SJSA1 (cell line): Measurements from ENCODE around the gene INSL3. TPM values are rescaled to one million over a fixed set of nuclear protein-coding genes. Genes with fewer than 3 reads are reported as not detected.

Source experiments
- DNase-seq, 2 experiments: peaks; one replicate each; pipeline ENCODE4 v3.0.0-alpha.2; 2015 to 2020; ENCODE audit warnings: low spot score in 2 of 2, low read depth in 1 of 2
- H3K27ac ChIP-seq: fragments of 250-450 bp; sonication (Bioruptor Pico); 2 replicates; pipeline ENCODE4 v1.5.1; 2020; ENCODE audit warnings: mild to moderate bottlenecking, moderate library complexity
- H3K27me3 ChIP-seq: fragments of 250-450 bp; sonication (Bioruptor Pico); replicated peaks from 2 replicates; pipeline ENCODE4 v1.5.1; 2020; ENCODE audit warnings: mild to moderate bottlenecking, moderate library complexity
- H3K36me3 ChIP-seq: fragments of 250-450 bp; sonication (Bioruptor Pico); 2 replicates; pipeline ENCODE4 v1.5.1; 2020; ENCODE audit warnings: mild to moderate bottlenecking
- H3K4me1 ChIP-seq: fragments of 250-450 bp; sonication (Bioruptor Pico); replicated peaks from 2 replicates; pipeline ENCODE4 v1.6.1; 2021; ENCODE audit warnings: mild to moderate bottlenecking
- H3K4me3 ChIP-seq: fragments of 250-450 bp; sonication (Bioruptor Pico); 2 replicates; pipeline ENCODE4 v1.5.1; 2020; ENCODE audit warnings: mild to moderate bottlenecking
- H3K9me3 ChIP-seq: fragments of 250-450 bp; sonication (Bioruptor Pico); replicated peaks from 2 replicates; pipeline ENCODE4 v1.5.1; 2020; ENCODE audit warnings: mild to moderate bottlenecking
- total RNA-seq: library from RNA; depleted of rRNA; stranded (reverse); fragments of >200 nt; shearing (Covaris generic); gene quantifications from 2 replicates; pipeline ENCODE4 v1.2.3, GENCODE V29; 2014

INSL3 gene
- total RNA-seq, 1 experiment from 2014 or later: not detected

GRCh38 chr19:17840019-17840418, 18.7 kb upstream of the INSL3 start:
- no peak overlapping the region for H3K27ac ChIP-seq
- peaks cover 6% of the 10 kb centered on the region; the same call in 1 of the 2 replicates for H3K36me3 ChIP-seq
- no peaks in the 10 kb centered on the region for H3K4me1 ChIP-seq
- no peaks in the 10 kb centered on the region for H3K27me3 ChIP-seq
- H3K4me3 ChIP-seq: no peak overlapping the region
- no peak for DNase-seq
- no peaks in the 10 kb centered on the region for H3K9me3 ChIP-seq

- Histone ChIP-seq H3K4me3 (no peak overlapping the region), H3K36me3 (peaks cover 6% of the 10 kb centered on the region; the same call in 1 of the 2 replicates), H3K27ac (no peak overlapping the region), H3K9me3 (no peaks in the 10 kb centered on the region), H3K27me3 (no peaks in the 10 kb centered on the region), H3K4me1 (no peaks in the 10 kb centered on the region)
- DNase-seq: no peak
These were observed 16.7 kb upstream of the INSL3 start for GRCh38 chr19:17837972-17838371.

GRCh38 chr19:17836530-17836929, 15.2 kb upstream of the INSL3 start:
- Histone ChIP-seq H3K27ac (no peak overlapping the region), H3K4me3 (no peak overlapping the region), H3K36me3 (peaks cover 6% of the 10 kb centered on the region; the same call in 1 of the 2 replicates), H3K9me3 (no peaks in the 10 kb centered on the region), H3K4me1 (no peaks in the 10 kb centered on the region), H3K27me3 (no peaks in the 10 kb centered on the region)
- no peak for DNase-seq

GRCh38 chr19:17835182-17836006, 14.1 kb upstream of the INSL3 start:
- no peaks in the 10 kb centered on the region for H3K27me3 ChIP-seq
- DNase-seq: no peak
- no peak overlapping the region for H3K27ac ChIP-seq
- H3K9me3 ChIP-seq: no peaks in the 10 kb centered on the region
- H3K4me3 ChIP-seq: no peak overlapping the region
- H3K36me3 ChIP-seq: peaks cover 2% of the 10 kb centered on the region
- no peaks in the 10 kb centered on the region for H3K4me1 ChIP-seq

- peaks cover 2% of the 10 kb centered on the region for H3K36me3 ChIP-seq
- DNase-seq: no peak
- no peaks in the 10 kb centered on the region for H3K9me3 ChIP-seq
- no peak overlapping the region for H3K27ac ChIP-seq
- no peaks in the 10 kb centered on the region for H3K27me3 ChIP-seq
- H3K4me3 ChIP-seq: no peak overlapping the region
- no peaks in the 10 kb centered on the region for H3K4me1 ChIP-seq
These were observed 13.2 kb upstream of the INSL3 start for GRCh38 chr19:17834350-17835181.

- H3K27ac ChIP-seq: no peak overlapping the region
- no peaks in the 10 kb centered on the region for H3K4me1 ChIP-seq
- H3K27me3 ChIP-seq: no peaks in the 10 kb centered on the region
- no peaks in the 10 kb centered on the region; the same call in none of the 2 replicates for H3K36me3 ChIP-seq
- no peak for DNase-seq
- H3K4me3 ChIP-seq: no peak overlapping the region
- H3K9me3 ChIP-seq: no peaks in the 10 kb centered on the region
These were observed 11.3 kb upstream of the INSL3 start for GRCh38 chr19:17832443-17833208.

- H3K4me1 ChIP-seq: no peaks in the 10 kb centered on the region
- H3K36me3 ChIP-seq: no peaks in the 10 kb centered on the region; the same call in none of the 2 replicates
- no peak overlapping the region for H3K4me3 ChIP-seq
- H3K27ac ChIP-seq: no peak overlapping the region
- H3K27me3 ChIP-seq: no peaks in the 10 kb centered on the region
- DNase-seq: no peak
- no peaks in the 10 kb centered on the region for H3K9me3 ChIP-seq
These were observed 10.1 kb upstream of the INSL3 start for GRCh38 chr19:17831419-17831888.

- no peaks in the 10 kb centered on the region for H3K27me3 ChIP-seq
- H3K27ac ChIP-seq: no peak overlapping the region
- no peaks in the 10 kb centered on the region for H3K4me1 ChIP-seq
- no peak overlapping the region for H3K4me3 ChIP-seq
- H3K9me3 ChIP-seq: no peaks in the 10 kb centered on the region
- no peaks in the 10 kb centered on the region; the same call in none of the 2 replicates for H3K36me3 ChIP-seq
- no peak for DNase-seq
These were observed 9.5 kb upstream of the INSL3 start for GRCh38 chr19:17830567-17831418.

- no peak overlapping the region for H3K4me3 ChIP-seq
- no peaks in the 10 kb centered on the region for H3K27me3 ChIP-seq
- no peaks in the 10 kb centered on the region for H3K9me3 ChIP-seq
- no peak for DNase-seq
- no peak overlapping the region for H3K27ac ChIP-seq
- no peaks in the 10 kb centered on the region for H3K4me1 ChIP-seq
- H3K36me3 ChIP-seq: no peaks in the 10 kb centered on the region; the same call in none of the 2 replicates
These were observed 8.7 kb upstream of the INSL3 start for GRCh38 chr19:17829855-17830566.

- no peak for DNase-seq
- H3K36me3 ChIP-seq: no peaks in the 10 kb centered on the region; the same call in 1 of the 2 replicates
- no peak overlapping the region for H3K4me3 ChIP-seq
- H3K4me1 ChIP-seq: no peaks in the 10 kb centered on the region
- H3K9me3 ChIP-seq: no peaks in the 10 kb centered on the region
- H3K27me3 ChIP-seq: no peaks in the 10 kb centered on the region
- H3K27ac ChIP-seq: no peak overlapping the region
These were observed 5.3 kb upstream of the INSL3 start for GRCh38 chr19:17826508-17827056.

- H3K9me3 ChIP-seq: no peaks in the 10 kb centered on the region
- no peaks in the 10 kb centered on the region for H3K36me3 ChIP-seq
- no peaks in the 10 kb centered on the region for H3K27me3 ChIP-seq
- DNase-seq: no peak
- no peak overlapping the region for H3K4me3 ChIP-seq
- no peaks in the 10 kb centered on the region for H3K4me1 ChIP-seq
- H3K27ac ChIP-seq: no peak overlapping the region
These were observed 3.0 kb upstream of the INSL3 start for GRCh38 chr19:17824339-17824738.
